GM21786 (cell line): ENCODE data around the gene NAT9.

ENCODE experiments used
- ATAC-seq: cut with Tn5 transposase; IDR thresholded peaks from one replicate; pipeline ENCODE4 v1.9.1; 2021; ENCODE audit not compliant: unreplicated experiment

The NAT9 gene

DNA sequence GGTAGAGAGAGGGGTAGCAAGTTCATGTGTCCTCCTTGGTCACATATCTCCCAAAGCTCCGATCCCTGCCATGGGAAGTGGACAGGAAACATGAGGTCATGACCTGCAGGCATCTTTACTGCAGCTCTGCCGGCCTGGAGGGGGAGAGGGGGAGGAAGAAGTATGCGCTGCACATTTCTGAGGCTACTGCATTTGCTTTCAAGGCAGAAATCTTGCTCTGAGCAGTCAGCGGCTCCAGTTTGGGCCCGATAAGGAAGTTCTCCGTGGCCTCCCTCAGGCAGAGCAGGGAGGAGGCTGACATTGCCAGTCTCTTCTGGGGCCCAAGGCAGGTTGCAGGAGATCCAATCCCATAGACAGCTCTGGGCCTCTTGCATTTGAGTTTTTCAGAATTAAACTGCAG is 29.2 kb downstream of the NAT9 start:
- no peak for ATAC-seq

DNA sequence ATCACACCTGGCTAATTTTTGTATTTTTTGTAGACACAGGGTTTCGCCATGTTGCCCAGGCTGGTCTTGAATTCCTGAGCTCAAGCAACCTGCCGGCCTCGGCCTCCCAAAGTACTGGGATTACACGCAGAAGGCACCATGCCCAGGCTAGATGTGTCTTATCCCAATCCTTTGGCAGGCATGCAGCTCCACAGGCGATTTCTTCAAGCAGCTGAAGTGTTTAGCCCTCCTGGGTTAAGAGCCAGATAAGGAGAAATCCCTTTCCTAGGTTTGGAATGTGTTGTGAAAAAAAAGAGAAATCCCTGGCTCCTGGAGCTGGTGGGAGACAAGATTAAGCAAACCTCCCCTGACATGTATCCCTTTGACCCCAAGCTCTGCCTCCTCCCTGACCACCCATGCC is 29.8 kb downstream of the NAT9 start:
- no peak for ATAC-seq

DNA sequence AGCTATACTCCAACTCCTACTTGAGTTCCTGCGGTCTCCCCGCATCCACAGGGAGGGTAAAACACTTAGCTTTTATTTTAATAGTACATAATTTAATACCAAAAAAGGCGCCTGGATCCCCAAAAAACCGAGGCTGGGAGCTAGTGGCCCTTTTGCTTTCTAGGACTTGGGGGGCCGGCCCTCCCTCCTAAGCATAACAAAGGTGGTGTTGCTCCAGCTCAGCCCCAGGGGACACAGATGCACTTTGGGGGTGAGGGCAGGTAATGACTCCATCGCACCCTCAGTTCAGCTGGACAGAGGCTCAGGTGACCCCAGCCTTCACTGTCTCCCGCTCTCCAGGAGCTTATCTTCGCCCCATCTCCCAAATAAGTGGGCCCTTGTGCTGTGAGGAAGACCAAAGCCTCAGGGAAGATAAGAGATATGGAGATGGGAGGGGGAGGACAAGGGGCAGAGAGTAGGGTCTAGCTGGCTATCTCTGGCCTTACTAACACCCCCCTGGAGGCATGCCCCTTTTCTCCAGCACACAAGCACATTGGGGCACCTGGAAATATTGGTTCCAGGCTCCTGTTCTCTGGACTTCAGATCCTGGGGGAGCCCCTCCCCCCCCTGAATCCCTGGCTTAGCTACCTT is 30.5 kb downstream of the NAT9 start:
- no peak for ATAC-seq

DNA sequence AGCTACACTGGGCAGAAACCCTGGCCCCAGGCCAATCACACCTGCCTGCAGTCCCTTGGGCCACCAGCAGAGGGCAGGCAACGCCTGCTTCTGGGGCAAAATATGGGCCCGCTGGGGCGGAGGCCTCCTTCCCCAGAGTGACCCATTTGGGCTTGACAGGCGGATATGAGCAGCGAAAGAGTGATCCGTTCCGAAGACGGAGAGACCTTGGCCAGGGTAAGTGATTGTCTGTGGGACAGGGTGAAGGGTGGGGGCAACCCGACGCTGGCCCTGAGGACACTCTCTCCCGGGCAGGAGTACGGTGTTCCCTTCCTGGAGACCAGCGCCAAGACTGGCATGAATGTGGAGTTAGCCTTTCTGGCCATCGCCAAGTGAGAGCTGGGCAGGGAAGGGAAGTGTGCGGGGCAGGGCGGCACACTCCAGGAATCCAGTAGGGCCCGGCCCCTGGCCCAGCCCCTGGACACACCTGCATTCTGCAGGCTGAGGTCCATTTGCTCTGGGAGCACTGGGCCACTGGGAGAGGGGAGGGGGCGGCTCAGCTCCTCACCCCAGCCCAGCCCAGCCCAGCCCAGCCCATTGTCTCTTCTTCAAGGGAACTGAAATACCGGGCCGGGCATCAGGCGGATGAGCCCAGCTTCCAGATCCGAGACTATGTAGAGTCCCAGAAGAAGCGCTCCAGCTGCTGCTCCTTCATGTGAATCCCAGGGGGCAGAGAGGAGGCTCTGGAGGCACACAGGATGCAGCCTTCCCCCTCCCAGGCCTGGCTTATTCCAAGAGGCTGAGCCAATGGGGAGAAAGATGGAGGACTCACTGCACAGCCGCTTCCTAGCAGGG is 31.2 kb downstream of the NAT9 start:
- no peak for ATAC-seq

DNA sequence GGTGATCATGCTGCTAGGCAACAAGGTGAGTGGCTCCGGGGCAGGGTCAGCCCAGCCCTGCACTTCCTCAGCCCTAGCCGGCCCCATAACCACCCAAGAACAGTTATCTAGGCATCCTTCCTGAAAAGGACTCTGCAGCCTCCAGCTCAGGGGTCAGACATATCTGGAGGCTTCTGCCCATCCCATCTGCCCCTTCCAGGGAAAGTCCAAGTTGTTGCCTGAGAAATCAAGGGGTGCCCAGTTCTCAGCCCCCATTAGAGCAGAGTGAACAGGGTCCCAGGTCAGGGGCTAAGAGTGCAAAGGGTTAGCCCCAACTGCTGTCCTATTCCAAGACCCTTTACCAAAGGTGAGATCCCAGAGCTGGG is 31.8 kb downstream of the NAT9 start:
- no peak for ATAC-seq

DNA sequence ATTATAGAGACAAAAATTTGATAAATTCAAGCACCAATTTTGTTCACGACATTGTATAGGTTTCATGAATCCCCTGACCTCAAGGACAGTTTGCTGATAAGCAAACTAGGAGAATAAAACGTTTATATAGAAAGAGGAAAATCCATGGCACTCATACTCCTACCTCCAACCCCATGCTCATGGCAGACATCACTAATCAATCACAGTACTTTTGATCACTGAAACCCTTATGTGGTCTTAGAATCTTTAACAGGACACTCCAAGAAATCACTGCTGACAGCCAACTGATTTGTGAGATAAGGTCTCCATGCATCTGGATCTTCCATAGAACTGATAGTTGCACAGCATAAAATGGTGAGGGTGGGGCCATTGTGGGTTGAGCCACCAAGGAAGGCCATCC is 32.4 kb downstream of the NAT9 start:
- ATAC-seq = no peak

DNA sequence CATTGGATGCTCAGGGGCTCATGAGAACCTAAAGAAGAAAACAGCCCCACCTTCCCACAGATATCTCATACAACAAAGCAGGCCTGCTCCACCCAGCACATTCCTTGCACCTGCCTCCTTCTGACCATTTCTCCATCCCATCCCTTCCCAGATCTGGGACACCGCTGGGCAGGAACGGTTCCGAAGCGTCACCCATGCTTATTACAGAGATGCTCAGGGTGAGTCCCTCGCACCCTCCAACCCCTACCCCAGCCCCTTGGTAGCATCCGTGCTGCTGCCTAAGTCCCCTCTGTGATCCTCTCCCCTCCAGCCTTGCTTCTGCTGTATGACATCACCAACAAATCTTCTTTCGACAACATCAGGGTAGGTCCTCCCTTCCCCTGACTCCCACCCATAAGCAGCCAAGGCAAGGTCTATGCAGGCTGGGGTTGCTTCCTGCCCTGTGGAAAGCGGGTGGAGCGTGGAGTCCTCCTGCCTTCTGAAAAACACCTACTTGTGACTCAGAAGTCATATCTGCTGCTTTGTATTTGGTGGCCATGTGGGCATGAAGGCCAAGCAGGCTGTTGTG is 33.1 kb downstream of the NAT9 start:
- ATAC-seq = no peak

DNA sequence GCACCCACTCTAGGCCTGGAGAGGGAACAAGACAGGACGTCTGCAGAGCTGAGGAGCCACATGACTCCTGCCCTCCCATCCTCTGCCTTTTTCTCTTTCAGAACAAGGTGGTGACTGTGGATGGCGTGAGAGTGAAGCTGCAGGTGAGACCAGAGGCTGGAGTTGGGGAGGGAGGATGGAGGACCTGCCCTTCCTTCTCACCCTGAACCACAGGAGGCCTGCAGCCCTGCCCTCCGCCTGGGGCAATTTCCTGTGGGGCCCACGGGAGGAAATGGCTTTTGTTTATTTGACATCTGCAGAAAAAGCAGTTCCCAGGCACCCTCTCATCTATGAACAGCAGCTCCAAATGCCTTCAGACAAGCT is 34.0 kb downstream of the NAT9 start:
- ATAC-seq = peak; percentile 37

DNA sequence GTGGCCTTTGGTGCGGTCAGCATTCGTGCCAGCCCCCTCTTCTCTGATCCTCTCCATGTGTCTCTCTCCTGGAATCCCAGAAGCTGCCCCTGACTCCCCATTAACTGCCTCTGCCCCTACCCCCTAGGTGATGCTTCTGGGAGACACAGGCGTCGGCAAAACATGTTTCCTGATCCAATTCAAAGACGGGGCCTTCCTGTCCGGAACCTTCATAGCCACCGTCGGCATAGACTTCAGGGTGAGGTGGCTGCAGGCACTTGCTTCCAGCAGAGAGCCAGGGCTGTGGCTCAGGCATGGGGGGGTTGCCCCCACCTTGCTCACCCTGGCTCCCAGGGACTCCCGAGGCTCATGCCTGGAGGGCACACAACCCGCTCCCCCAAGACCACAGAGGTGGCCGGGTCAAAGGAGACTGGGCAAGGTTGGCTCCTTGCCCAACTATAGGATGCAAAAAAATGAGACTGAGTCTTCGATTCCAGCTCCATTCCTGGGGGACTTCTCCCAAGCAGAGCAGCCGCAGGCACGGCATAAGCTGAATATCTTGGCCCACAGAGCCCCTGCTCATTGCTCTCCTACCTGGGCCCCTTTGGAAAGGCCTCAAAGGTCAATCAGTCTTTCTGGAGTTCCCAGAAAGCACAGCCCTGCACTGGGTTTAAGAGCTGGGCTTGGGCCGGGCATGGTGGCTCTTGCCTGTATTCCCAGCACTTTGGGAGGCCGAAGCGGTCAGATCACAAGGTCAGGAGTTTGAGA is 35.3 kb downstream of the NAT9 start:
- no peak for ATAC-seq

DNA sequence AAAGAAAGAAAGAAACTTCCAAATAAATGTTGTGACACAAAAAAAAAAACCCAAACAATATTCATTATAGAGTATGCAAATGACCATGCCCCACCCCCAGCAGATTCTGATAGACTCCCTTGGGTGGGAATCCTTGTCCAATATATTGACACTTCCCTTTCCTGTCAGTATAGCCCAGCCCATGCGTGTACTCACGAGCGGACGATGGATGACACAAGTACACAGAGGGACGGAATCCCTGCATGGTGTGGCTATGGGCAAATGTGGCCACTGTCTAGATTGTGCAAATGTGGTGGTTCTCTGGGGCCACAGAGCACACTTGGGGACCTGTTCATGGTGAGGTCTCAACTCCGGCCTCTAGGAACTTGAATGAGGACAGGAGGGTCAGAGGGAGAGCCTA is 36.0 kb downstream of the NAT9 start:
- ATAC-seq = no peak

DNA sequence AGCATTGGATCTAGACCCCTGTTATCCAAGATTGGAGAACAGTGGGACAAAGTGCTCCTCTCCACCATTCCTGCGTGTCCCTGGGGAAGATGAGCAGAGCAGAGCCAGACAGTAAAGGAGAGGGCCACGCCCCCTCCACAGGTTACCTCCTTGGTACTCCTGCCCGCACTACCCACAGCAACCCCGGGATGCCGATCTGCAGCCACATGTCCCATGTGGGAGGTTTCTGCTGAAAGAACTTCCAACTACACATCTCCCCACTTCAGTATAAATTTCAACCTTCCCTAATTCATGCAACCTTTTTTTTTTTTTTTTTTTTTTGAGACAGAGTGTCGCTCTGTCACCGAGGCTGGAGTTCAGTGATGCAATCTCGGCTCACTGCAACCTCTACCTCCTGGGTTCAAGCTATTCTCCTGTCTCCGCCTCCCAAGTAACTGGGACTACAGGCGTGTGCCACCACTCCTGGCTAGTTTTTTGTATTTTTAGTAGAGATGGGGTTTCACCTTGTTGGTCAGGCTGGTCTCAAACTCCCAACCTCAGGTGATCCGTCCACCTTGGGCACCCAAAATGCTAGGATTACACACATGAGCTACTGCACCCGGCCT is 36.8 kb downstream of the NAT9 start:
- ATAC-seq = no peak

DNA sequence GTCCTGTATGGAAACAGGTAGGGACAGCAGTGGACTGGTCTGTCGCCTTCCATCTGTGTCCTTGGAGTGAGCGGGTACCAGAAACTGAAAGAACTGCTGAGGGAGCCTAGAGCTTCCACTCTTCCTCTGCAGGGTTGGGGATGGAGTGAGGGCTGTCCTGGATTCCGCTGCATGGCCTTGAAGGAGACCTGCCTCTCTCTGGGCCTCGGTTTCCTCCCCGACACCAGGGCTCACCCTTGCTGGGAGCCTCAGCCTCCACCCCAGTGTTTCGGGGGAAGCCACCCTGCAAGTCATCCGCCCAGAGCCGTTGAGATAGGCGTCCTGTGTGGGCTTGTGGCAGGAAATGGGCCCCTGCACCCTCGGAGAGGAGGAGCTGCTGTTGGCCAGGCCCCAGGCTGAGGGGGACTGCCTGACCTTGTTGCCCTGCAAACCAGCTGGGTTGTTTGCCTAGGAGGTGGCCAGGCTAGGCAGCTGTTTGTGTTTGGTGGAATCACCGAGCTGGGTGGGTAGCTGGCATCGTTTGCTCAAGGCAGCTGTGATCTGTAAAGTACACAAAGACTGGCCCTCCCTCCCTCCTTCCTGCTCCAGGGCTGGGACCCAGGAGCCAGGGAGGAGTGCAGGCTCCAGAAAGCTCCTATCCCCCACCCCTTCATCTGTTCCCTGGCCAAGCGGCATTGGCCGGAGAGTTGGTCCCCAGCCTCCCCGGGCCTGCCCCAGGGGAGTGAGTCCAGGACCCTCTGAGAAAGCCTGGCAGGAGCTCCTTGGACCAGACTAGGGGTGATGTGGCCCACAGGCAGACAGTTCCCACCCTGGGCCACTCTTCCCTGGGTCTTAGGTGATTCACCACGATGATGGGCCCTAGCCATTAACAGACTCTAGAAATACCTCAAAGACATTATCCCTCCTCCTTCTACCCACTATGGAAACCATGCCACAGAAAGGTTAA is 37.8 kb downstream of the NAT9 start:
- ATAC-seq = peak; percentile 52

DNA sequence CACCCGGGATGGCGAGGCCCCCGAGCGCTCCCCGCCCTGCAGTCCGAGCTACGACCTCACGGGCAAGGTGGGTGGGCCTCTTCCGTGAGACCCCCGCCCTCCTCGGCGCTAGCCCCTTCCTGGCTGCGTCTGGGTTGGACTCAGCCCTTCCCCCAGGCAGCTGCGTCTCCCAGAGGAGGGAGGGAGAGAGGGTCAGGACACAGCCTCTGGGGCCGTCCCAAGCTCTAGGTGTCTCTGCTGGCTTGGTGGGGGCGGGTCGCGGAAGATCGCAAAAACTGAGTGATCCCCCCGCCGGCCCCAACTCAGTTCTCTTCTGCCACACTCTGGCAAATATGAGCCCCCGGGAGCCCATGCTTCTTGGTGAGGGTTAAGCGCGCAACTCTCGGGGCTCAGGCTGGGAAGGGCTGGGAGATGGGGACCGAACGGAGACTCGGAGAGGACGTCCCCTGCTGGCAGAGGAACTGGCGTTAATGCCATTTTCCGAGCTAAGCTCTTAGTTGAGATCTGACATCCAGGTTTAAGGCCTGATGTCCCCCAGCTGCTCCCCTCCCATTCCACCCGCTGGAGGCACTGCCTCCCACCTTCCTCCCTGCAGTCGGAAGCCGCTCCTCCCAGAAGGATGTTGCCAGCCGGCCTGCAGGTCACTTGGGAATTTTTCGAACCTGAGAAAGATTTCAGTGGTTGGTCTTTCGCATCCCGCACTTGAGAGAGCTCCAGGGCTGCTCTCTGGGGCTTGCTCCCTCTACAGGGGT is 38.7 kb downstream of the NAT9 start:
- no peak for ATAC-seq

DNA sequence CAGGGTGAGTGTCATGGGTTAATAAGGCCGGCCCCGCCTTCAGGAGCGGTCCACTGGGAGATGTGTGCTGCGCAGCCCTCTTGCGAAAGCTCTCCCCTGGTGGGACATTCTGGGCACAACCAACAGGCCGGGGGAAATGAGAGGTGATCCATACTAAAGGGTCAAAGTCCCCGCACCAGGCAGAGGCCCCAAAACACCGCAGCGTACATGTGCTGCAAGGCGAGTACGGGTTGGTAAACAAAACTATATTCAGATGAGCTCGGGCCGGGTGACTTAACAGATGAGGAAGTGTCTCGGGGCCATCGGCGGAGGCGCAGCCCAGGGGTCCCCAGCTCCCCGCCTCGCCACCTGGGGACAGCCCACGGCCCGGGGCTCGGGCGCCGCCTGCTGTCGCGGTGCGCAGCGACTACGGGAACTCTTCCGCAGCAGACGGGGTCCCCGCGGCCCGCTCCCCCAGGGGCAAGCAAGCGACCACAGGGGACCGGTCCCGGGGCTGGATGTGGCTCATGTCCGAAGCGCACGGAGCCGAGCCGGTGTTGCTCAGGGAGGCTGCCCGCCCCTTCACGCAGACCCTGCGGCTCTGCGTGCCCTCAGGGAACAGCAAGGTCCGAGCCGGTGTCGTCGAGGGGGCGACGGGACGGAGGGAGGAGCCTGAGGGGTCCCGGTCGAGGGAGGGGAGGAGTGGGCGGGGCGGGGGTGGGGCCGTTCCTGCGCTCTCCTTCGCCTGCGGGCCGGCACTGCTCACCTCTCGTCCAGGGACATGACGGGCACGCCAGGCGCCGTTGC is 39.4 kb downstream of the NAT9 start, which contains the start of gene RAB37:
Gene RAB37 (plus strand): TSS at position 744 of the 786 bp plus-strand sequence. CDS start 17 bp downstream, at position 761.
- ATAC-seq = peak; percentile 36

DNA sequence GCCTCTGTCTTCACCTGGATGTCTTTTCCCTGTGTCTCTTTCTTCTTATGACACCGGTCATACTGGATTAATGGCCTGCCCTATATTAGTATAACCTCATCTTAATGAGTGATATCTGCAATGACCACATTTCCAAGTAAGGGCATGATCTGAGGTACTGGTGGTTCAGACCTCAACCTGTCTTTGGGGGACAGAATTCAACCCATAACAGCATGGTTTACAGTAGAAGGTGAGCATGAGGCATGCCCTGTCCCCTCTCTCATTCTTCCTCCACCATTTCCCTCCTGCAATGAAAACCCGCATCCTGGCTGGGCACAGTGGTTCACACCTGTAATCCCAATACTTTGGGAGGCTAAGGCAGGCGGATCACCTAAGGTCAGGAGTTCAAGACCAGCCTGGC is 41.9 kb downstream of the NAT9 start:
- ATAC-seq = no peak

DNA sequence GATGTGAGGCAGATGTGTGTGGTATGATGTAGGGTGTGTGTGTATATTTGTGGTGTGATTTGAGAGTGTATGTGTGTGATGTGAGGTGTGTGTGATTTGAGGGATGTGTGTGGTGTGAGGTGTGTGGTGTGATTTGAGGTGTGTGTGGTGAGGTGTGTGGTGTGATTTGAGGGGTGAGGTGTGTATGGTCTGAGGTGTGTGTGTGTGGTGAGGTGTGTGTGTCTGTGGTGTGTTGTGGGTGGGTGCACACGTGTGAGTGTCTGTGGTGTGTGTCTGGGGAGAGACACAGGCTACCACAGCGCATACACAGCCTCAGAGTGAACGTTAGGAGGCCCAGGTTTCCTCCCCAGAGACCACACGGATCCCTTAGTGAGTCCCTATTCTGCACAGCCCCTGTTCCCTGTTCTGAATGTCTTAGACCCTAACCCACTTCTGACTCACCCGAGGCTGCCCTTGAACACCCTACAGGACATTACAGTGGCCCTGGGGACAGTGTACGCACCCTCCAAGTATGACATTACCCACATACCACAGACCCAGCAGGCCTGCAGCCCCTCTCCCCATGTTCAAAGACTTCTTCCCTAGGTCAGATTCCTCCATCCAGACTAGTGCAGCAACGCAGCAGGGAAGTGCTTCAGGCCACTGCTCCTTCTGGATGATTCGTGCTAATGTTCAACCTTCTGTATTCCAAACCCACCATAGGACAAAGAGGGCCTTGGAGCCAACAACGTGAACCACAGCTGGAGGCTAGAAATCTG is 42.6 kb downstream of the NAT9 start:
- ATAC-seq = no peak

DNA sequence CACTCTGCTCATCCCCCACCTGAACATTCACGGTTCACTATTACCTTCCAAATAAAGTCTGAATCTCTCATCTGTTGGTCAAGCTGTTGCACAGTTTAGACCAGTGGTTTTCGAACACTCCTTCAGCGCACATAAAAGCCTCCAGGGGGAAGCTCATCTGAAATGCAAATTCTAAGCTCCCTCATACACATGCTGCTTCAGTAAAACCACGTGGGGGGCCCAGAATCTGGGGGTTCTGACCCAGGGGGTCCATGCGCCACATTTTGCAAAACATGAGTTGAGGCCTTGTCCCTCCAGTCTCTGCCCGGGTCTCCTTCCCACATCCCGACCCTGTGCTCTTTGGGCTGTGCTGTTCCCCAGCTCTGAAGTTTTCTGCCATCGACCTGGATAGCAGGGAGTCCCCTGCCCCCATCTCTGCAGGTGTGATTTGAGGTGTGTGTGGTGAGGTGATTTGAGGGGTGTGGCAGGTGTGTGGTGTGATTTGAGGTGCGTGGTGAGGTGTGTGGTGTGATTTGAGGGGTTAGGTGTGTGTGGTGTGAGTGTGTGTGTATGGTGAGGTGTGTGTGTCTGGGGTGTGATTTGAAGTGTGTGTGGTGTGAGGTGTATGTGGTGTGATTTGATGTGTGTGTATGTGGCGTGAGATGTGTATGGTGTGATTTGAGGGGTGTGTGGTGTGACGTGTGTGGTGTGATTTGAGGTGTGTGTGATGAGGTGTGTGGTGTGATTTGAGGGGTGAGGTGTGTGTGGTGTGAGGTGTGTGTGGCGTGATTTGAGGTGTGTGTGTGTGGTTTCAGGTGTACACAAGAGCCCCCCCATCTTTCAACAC is 43.9 kb downstream of the NAT9 start:
- no peak for ATAC-seq
